Spleen (tissue), 11 donors: Measurements from ENCODE around the gene FES. TPM values are rescaled to one million over a fixed set of nuclear protein-coding genes. Genes with fewer than 3 reads are reported as not detected.

Source experiments
- DNase-seq: peaks from one replicate; pipeline ENCODE4 v3.0.0-alpha.2; 2020
- H3K27ac ChIP-seq, 8 donors: fragments of 200-600 bp; sonication (generic) in 7 of 8; 1 replicate in 4 of 8; 2 replicates in 4 of 8; pipeline versions ENCODE4 v1.5.0 to v1.8.0; 2016 to 2021; ENCODE audit warnings: inconsistent platforms in 4 of 8, mild to moderate bottlenecking in 4 of 8, moderate library complexity in 1 of 8
- H3K27me3 ChIP-seq, 7 donors: fragments of 200-600 bp; sonication (generic) in 6 of 7; replicated peaks in 1 of 7; 1 replicate in 4 of 7; 2 replicates in 3 of 7; pipeline versions ENCODE4 v1.5.0 to v1.8.0; 2016 to 2021; ENCODE audit warnings: inconsistent platforms in 3 of 7, mild to moderate bottlenecking in 1 of 7
- H3K36me3 ChIP-seq, 6 donors: fragments of 200-600 bp; sonication (generic) in 5 of 6; 1 replicate in 4 of 6; 2 replicates in 2 of 6; pipeline versions ENCODE4 v1.5.0 to v1.8.0; 2016 to 2021; ENCODE audit warnings: inconsistent platforms in 2 of 6
- H3K4me1 ChIP-seq, 6 donors: fragments of 200-600 bp; sonication (generic) in 5 of 6; 1 replicate in 3 of 6; 2 replicates in 3 of 6; pipeline versions ENCODE4 v1.5.0 to v1.8.0; 2016 to 2021; ENCODE audit warnings: inconsistent platforms in 3 of 6
- H3K4me3 ChIP-seq, 8 donors: fragments of 200-600 bp; sonication (generic) in 7 of 8; 1 replicate in 4 of 8; 2 replicates in 4 of 8; pipeline versions ENCODE4 v1.5.0 to v1.8.0; 2016 to 2021; ENCODE audit warnings: inconsistent platforms in 4 of 8, mild to moderate bottlenecking in 4 of 8, moderate library complexity in 2 of 8
- H3K9me3 ChIP-seq, 8 donors: fragments of 200-600 bp; sonication (generic) in 7 of 8; 1 replicate in 4 of 8; 2 replicates in 4 of 8; pipeline versions ENCODE4 v1.5.0 to v1.8.0; 2016 to 2021; ENCODE audit warnings: inconsistent platforms in 4 of 8
- POLR2A ChIP-seq, 3 donors: fragments of 450-650 bp; IDR thresholded peaks; one replicate each; pipeline ENCODE4 v1.5.1; 2017; ENCODE audit warnings: antibody characterized with exemption in 3 of 3, mild to moderate bottlenecking in 1 of 3
- POLR2AphosphoS5 ChIP-seq, 3 donors: sonication (generic); formaldehyde crosslinking; IDR thresholded peaks; one replicate each; pipeline ENCODE4 v1.5.1; 2017; ENCODE audit warnings: antibody characterized with exemption in 3 of 3
- WGBS, 5 donors: extraction: QIAGEN DNeasy Blood & Tissue Kit in 3 of 5; methylation state at CpG; one replicate each; pipeline versions ENCODE4 v1.1.5 to v1.1.7; 2013 to 2018; 5-methylcytosine and 5-hydroxymethylcytosine counted together
- intact Hi-C: fragments of 100-400 bp; cut with DNase I; formaldehyde crosslinking; loops from one replicate; pipeline ENCODE4 v1.15.0; 2023; ENCODE audit warnings: low total_unique reads
- polyA plus RNA-seq, 3 donors: library from polyadenylated mRNA; stranded (reverse); fragments of 200-250 nt; gene quantifications; one replicate each; pipeline ENCODE4 v1.2.1, GENCODE V29; 2013
- total RNA-seq, 7 donors: library from RNA; depleted of rRNA in 3 of 7; stranded (reverse); fragments of >200 nt in 3 of 7; fragmentation: NEBNext Ultra II Directional in 4 of 7; extraction: Animal tissue kit (Norgen Biotek cat#: 25700) in 4 of 7; gene quantifications; one replicate each; pipeline versions ENCODE4 v1.1.0 to v1.2.1, GENCODE V29; 2016 to 2021
- TF ChIP-seq, protein P1 (sequence below), 11 experiments: fragments of 200-600 bp in 7 of 11; fragments of 450-650 bp in 4 of 11; sonication (generic) in 4 of 11; IDR thresholded peaks in 8 of 11; conservative IDR thresholded peaks in 3 of 11; 1 replicate in 7 of 11; 2 replicates in 4 of 11; pipeline versions ENCODE4 v1.4.0 to v1.8.0; 2016 to 2021; ENCODE audit warnings: antibody characterized with exemption in 11 of 11, inconsistent platforms in 4 of 11, mild to moderate bottlenecking in 1 of 11
- donor health status: healthy with polysubstance abuse.
- donor health status: DM: no; HTN: no; CAD: no; lungs with moderate emphysema.
- donor health status: DM: no; HTN: no; CAD: no.
- donor health status: Bipolar disorder and iron deficiency.
- donor health status: healthy.
- donor health status: DM: no; HTN: no; CAD: no.
- donor health status: DM: yes; HTN: yes; CAD: no.

Gene FES
- total and polyA plus RNA-seq, 10 donors: 39.5 to 369 (median 240) TPM

DNA sequence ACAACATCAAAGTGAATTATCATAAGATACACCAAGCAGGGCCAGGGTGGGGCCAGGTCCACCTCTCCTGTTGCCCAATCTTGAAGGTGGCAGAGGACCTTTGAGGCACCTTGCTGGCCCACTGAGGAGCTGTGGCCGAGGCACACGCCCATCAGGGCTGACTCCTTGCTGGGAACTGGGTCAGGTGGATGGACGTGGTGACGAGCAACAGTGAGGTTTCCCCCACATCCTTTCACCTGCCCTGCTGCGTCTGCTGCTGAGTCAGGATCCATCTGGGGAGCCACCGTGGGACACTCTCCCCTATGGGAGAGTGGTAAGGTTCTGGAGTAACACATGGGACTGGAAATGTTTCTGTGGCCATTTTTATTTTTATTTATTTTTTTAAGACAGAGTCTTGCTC is 33.2 kb upstream of the FES start:
- TF ChIP-seq, protein P1, sequence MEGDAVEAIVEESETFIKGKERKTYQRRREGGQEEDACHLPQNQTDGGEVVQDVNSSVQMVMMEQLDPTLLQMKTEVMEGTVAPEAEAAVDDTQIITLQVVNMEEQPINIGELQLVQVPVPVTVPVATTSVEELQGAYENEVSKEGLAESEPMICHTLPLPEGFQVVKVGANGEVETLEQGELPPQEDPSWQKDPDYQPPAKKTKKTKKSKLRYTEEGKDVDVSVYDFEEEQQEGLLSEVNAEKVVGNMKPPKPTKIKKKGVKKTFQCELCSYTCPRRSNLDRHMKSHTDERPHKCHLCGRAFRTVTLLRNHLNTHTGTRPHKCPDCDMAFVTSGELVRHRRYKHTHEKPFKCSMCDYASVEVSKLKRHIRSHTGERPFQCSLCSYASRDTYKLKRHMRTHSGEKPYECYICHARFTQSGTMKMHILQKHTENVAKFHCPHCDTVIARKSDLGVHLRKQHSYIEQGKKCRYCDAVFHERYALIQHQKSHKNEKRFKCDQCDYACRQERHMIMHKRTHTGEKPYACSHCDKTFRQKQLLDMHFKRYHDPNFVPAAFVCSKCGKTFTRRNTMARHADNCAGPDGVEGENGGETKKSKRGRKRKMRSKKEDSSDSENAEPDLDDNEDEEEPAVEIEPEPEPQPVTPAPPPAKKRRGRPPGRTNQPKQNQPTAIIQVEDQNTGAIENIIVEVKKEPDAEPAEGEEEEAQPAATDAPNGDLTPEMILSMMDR (IDR thresholded peaks at IDR 0.05 in 8 of 11, conservative IDR thresholded peaks at IDR 0.05 in 3 of 11): no peak
- TF ChIP-seq POLR2AphosphoS5 (IDR thresholded peaks at IDR 0.05) (no peak), POLR2A (IDR thresholded peaks at IDR 0.05) (no peak)
- 58 to 69% (median 67%) methylated on average over 6 of the region's 6 CpGs for WGBS, 5 donors
- Histone ChIP-seq H3K27ac (no peak overlapping the region), H3K36me3 (no peaks in the 10 kb centered on the region), H3K4me1 (peaks cover 9 to 55% (median 36%) of the 10 kb centered on the region in 6 donors), H3K9me3 (no peaks in the 10 kb centered on the region), H3K4me3 (no peak overlapping the region), H3K27me3 (no peaks in the 10 kb centered on the region)
- intact Hi-C loops: no loop called here
- DNase-seq: no peak

- Histone ChIP-seq H3K4me3 (no peak overlapping the region), H3K27me3 (no peaks in the 10 kb centered on the region), H3K9me3 (no peaks in the 10 kb centered on the region), H3K36me3 (no peaks in the 10 kb centered on the region), H3K4me1 (peaks cover 14 to 63% (median 44%) of the 10 kb centered on the region in 6 donors), H3K27ac (peak overlapping the region in 2 of 8 donors; percentile 28 to 29)
- intact Hi-C loops: no loop called here
- TF ChIP-seq, protein P1 (IDR thresholded peaks at IDR 0.05 in 8 of 11, conservative IDR thresholded peaks at IDR 0.05 in 3 of 11): no peak
- TF ChIP-seq POLR2A (IDR thresholded peaks at IDR 0.05) (no peak), POLR2AphosphoS5 (IDR thresholded peaks at IDR 0.05) (no peak)
- DNase-seq: no peak
- 73 to 83% (median 78%) methylated on average over 5 of the region's 5 CpGs for WGBS, 5 donors
Observed at GRCh38 chr15:90851940-90852339, 32.4 kb upstream of the FES start.

GRCh38 chr15:90855139-90855538 is 29.2 kb upstream of the FES start:
- Histone ChIP-seq H3K9me3 (no peaks in the 10 kb centered on the region), H3K36me3 (no peaks in the 10 kb centered on the region), H3K27me3 (no peaks in the 10 kb centered on the region), H3K27ac (no peak overlapping the region), H3K4me1 (peaks cover 14 to 88% (median 59%) of the 10 kb centered on the region in 6 donors), H3K4me3 (no peak overlapping the region)
- TF ChIP-seq POLR2A (IDR thresholded peaks at IDR 0.05) (no peak), POLR2AphosphoS5 (IDR thresholded peaks at IDR 0.05) (no peak)
- TF ChIP-seq, protein P1 (IDR thresholded peaks at IDR 0.05 in 8 of 11, conservative IDR thresholded peaks at IDR 0.05 in 3 of 11): no peak
- 83 to 100% (median 94%) methylated on average over 3 to 9 of the region's 9 CpGs for WGBS, 5 donors
- no peak for DNase-seq
- intact Hi-C loops: no loop called here

DNA sequence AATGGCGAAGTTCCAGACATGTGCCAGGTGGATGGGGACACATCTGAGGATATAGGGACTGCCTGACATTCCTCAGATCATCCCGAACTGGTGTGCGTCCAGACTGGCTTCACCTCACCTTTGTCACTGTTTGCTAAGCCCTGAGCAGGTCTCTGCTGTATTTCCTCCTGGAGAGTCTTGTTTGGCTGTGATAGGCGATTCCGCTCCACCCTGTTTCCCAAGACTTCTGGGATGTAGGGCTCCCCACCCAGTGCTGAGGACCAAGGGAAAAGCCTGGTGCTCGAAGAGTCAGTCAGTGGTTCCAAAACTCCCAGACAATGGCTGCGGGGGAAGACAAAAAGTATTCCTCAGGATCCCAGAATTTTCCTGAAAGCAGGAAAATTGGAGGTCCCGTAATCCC is 27.0 kb upstream of the FES start:
- H3K36me3 ChIP-seq: no peaks in the 10 kb centered on the region
- 94 to 98% (median 95%) methylated on average over 8 of the region's 8 CpGs for WGBS, 5 donors
- no peak overlapping the region for H3K4me3 ChIP-seq
- peaks cover 8 to 89% (median 53%) of the 10 kb centered on the region in 6 donors for H3K4me1 ChIP-seq
- TF ChIP-seq POLR2AphosphoS5 (IDR thresholded peaks at IDR 0.05) (no peak), POLR2A (IDR thresholded peaks at IDR 0.05) (no peak)
- TF ChIP-seq, protein P1 (IDR thresholded peaks at IDR 0.05 in 8 of 11, conservative IDR thresholded peaks at IDR 0.05 in 3 of 11): no peak
- peak overlapping the region in 3 of 8 donors; percentile 41 to 70 (median 45) for H3K27ac ChIP-seq
- H3K9me3 ChIP-seq: no peaks in the 10 kb centered on the region
- no peaks in the 10 kb centered on the region for H3K27me3 ChIP-seq
- no peak for DNase-seq
- intact Hi-C loops: no loop called here
